ENCODE data around the gene PLCL1.
A peak's percentile ranks its signal among the peaks of the same experiment; 100 is the strongest.

Gene PLCL1

DNA sequence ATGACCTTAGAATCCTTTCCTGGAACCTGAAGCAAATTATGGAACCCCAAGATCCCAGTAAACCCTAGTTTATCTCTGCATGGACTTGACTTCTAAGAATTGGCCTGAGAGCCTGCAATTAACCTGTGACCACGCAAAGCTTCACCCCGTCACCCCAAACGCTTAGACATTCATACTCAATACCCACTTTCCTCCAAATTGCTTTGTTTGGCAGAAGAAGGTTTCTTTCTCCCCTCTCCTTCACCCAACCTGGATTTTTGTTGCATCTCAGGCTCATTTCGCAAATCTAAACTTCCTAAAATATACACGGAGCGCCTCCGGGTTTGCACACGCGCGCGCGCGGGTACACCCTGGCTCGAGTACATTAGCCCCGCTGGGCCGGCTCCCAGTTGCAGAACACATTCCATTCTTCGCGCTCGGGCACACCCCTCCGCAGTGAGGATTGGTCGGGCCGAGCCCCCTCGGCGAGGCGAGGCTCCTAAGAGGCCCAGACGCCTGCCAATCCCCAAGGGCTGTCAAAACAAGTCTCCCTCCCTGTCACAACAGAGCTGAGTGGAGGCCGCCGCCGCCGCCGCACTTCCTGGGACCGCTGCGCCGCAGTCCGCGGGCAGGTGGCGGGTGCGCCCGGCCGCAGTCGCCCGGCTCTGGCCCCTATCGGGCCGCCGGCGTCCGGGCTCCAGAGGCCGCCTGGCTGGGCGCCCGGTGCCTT, at the start of gene PLCL1:
PLCL1 (plus strand) TSS at position 545 of the 709 bp plus-strand sequence.
- DNase-seq: peak; percentile 87

DNA sequence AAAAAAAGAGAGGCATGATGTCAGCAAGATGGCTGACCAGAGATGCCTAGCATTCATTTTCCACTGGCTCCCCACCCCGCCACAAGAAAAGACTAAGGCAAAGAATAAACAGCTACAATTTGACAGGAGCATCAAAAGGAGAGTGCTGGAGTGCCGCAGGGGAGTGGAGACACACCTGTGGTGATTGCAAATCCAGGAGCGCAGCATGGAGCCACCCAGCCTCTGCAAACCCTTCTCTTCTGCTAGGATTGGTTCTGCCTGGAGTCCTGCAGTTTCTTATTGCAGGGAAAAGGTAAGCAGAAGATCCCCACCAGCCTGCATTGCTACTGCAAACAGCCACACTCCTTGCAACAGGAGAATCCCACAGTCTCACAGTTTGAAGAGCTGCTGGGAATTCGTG, 45.4 kb upstream of the PLCL1 start:
- no peak for DNase-seq

- no peak for DNase-seq
Observed at GRCh38 chr2:197759625-197760292, 44.6 kb upstream of the PLCL1 start.

GRCh38 chr2:197760293-197760657, 44.1 kb upstream of the PLCL1 start:
- DNase-seq: no peak

GRCh38 chr2:197777823-197778407, 26.5 kb upstream of the PLCL1 start:
- no peak for DNase-seq

- DNase-seq: no peak
Observed at GRCh38 chr2:197779261-197779660, 25.1 kb upstream of the PLCL1 start.

- DNase-seq: no peak
Observed at GRCh38 chr2:197782126-197782525, 22.3 kb upstream of the PLCL1 start.

GRCh38 chr2:197784956-197785941, 19.1 kb upstream of the PLCL1 start, which contains the start of gene BOLL:
BOLL (minus strand) TSS chr2:197785319; CDS start chr2:197781850, 3,469 bp downstream.
- no peak for DNase-seq

- DNase-seq: peak; percentile 47
Observed at GRCh38 chr2:197786010-197786877, 18.1 kb upstream of the PLCL1 start.

GRCh38 chr2:197793456-197793855, 10.9 kb upstream of the PLCL1 start:
- no peak for DNase-seq

- DNase-seq: no peak
Observed at GRCh38 chr2:197795277-197795676, 9.1 kb upstream of the PLCL1 start.

DNA sequence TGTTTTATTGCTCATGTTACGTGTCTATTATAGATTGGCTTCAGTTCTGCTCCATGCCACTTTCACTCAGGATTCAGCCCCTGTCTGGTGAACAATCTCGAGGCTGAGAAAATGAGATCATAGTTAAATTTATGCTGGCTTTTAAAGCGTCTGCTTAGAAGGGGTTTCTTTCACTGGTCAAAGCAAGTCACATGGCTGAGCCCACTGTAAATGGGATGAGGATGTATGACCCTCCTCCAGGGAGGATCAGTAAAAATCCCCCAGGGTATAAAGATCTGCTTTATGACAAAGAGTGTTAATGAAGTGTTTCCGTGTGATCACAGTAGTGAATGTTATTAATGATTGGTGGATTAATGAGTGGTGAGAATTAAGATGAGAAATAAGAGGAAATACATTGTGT, 6.2 kb upstream of the PLCL1 start:
- DNase-seq: no peak

DNA sequence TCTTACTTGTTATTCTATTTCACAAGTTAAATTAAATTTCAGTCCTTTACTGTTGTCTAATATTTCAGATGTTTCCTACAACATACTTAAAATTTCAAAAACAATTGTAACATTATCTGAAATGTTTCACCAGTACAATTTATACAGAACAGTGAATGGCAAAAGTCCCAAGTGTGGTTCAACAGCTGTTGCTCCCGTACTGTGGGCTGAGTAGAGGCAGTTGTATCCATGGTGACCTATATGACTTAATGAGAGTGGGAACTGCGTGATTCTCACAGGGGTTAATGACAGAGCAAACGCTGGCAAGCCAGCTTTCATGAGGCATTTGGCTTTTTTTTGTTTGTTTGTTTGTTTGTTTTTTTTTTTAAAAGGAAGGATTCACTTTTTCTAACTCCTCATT, 5.3 kb upstream of the PLCL1 start:
- DNase-seq: no peak

- DNase-seq: no peak
Observed at GRCh38 chr2:197800091-197800490, 4.3 kb upstream of the PLCL1 start.

DNA sequence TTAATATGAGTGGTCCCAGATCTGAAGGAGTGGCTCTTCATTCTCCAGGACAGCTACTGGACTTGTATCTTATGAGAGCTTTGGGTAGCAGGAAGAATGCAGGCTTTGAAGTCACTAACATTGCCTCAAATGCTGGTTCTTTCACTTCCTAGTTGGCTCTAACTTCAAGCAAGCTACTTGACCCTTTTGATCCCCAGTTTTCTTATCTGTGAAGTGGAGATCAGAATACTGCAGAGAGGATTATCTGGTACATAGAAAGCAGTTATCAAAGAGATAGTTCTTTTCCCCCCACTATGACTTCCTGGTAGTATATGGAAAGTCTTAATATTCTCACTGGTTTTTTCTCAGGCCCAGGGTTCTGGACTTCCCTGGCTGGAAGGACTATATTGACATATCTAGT, 3.4 kb upstream of the PLCL1 start:
- DNase-seq: no peak

DNA sequence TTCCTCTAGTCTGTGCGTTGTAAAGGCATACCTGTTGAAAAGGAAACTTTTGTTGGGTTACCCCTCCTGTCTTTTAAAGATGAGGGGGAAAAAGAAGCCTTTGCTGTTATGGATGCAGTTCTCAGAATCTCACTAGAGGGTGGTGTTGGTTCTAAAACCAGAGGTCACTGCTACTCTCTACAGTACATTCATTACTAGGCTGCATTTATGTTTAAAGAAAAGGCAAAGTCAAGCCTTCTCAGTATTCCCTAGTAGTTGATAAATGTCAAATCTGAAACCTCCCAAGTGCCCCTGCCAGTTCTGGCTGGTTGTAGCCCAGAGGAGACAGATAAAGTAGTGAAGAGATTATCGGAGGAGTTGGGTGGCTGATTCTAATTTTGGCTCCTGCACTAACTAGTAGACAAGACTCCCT, 1.4 kb upstream of the PLCL1 start:
- DNase-seq: no peak

DNA sequence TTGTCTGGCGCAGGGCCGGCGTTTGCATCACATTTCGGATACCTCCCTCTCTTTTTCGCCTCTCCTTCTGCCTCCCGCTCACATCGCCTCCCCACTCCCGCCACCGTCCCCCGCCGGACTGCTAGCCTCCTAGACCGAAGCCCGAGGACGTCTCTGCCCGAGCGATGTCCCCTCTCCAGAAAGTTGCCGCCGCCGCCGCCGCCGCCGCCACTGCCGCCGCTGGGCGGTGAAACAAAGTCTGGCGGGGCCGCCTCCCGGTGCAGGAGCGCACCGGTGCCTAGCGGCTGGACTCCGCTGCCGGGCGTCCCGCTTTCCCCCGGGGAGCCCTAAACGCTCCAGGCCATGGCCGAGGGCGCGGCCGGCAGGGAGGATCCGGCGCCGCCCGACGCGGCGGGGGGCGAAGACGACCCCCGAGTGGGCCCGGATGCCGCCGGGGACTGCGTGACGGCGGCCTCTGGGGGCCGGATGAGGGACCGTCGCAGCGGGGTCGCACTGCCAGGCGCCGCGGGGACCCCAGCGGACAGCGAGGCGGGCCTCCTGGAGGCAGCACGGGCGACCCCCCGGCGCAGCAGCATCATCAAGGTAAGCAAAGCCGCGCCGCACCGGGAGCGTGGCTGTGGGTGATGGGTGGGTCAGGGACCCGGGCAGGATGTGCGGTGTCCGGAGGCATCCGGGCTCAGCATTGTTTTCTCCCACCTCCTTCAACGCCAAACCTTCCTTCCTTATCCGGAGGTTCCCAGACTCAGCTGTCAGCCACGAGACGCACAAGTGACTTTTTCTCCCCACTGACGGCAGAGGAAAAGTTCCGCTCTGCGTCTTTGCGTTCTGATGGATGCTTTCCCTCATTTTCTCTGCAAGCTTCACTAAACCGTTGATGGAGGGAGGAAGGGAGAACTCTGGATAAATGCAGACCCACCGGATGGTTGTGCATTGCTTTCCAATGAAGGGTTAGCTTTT, 643 bp downstream of the PLCL1 start:
- DNase-seq: peak; percentile 37

- DNase-seq: no peak
Observed at GRCh38 chr2:197805715-197806633, 1.6 kb downstream of the PLCL1 start.

GRCh38 chr2:197809064-197809463, 4.7 kb downstream of the PLCL1 start:
- DNase-seq: no peak

GRCh38 chr2:197810016-197810415, 5.6 kb downstream of the PLCL1 start:
- DNase-seq: no peak
